GM18519 (cell line): ENCODE results near the gene LRPPRC.

Experiments
- ATAC-seq: cut with Tn5 transposase; IDR thresholded peaks from one replicate; pipeline ENCODE4 v1.9.1; 2021; ENCODE audit warnings: mild to moderate bottlenecking, moderate library complexity; ENCODE audit not compliant: unreplicated experiment, low FRiP score

The LRPPRC gene

GRCh38 chr2:43874776-43875451, 120.9 kb downstream of the LRPPRC start:
- no peak for ATAC-seq

- ATAC-seq = no peak
Measured at GRCh38 chr2:43872151-43872550, 123.6 kb downstream of the LRPPRC start.

GRCh38 chr2:43855292-43855691, 140.5 kb downstream of the LRPPRC start:
- ATAC-seq = no peak

GRCh38 chr2:43854671-43855070, 141.1 kb downstream of the LRPPRC start:
- no peak for ATAC-seq

- ATAC-seq = no peak
Measured at GRCh38 chr2:43853141-43854081, 142.4 kb downstream of the LRPPRC start.

- no peak for ATAC-seq
Measured at GRCh38 chr2:43852196-43852730, 143.5 kb downstream of the LRPPRC start.

GRCh38 chr2:43851011-43851980, 144.5 kb downstream of the LRPPRC start:
- no peak for ATAC-seq

GRCh38 chr2:43848214-43848613, 147.6 kb downstream of the LRPPRC start:
- ATAC-seq = no peak

GRCh38 chr2:43846140-43846793, 149.5 kb downstream of the LRPPRC start:
- no peak for ATAC-seq

GRCh38 chr2:43845181-43845580, 150.6 kb downstream of the LRPPRC start:
- ATAC-seq = no peak

- ATAC-seq = no peak
Measured at GRCh38 chr2:43842866-43843226, 152.9 kb downstream of the LRPPRC start.

GRCh38 chr2:43841949-43842865, 153.6 kb downstream of the LRPPRC start:
- no peak for ATAC-seq

- no peak for ATAC-seq
Measured at GRCh38 chr2:43840965-43841364, 154.8 kb downstream of the LRPPRC start.

GRCh38 chr2:43839776-43840564, 155.8 kb downstream of the LRPPRC start:
- ATAC-seq = no peak

GRCh38 chr2:43838560-43839267, 157.1 kb downstream of the LRPPRC start, which contains the start of the genes ABCG5 and ABCG8:
ABCG5 (minus strand) TSS chr2:43838839; CDS start chr2:43838679, 160 bp downstream.
ABCG8 (plus strand) TSS chr2:43838971; CDS start chr2:43839054, 83 bp downstream.
- ATAC-seq = no peak

GRCh38 chr2:43837831-43838559, 157.8 kb downstream of the LRPPRC start:
- ATAC-seq = no peak

- no peak for ATAC-seq
Measured at GRCh38 chr2:43837033-43837432, 158.8 kb downstream of the LRPPRC start.
